Type B pancreatic cell (in vitro differentiated cells): ENCODE results near the gene EML5. TPM values are rescaled to one million over a fixed set of nuclear protein-coding genes. Genes with fewer than 3 reads are reported as not detected.

Source experiments
- DNase-seq: peaks from one replicate; pipeline ENCODE4 v3.0.0; 2021; ENCODE audit warnings: mixed read lengths; ENCODE audit not compliant: unreplicated experiment; ENCODE audit errors: extremely low spot score
- H3K27ac Mint-ChIP-seq: 2 replicates; pipeline ENCODE4 v1.8.0; 2021; ENCODE audit warnings: mild to moderate bottlenecking, mixed read lengths
- H3K27me3 Mint-ChIP-seq: 2 replicates; pipeline ENCODE4 v1.8.0; 2021; ENCODE audit warnings: mixed read lengths
- H3K36me3 Mint-ChIP-seq: 2 replicates; pipeline ENCODE4 v1.8.0; 2021; ENCODE audit warnings: mixed read lengths
- H3K4me1 Mint-ChIP-seq: one replicate; pipeline ENCODE4 v1.8.0; 2021; ENCODE audit warnings: mixed read lengths; ENCODE audit not compliant: unreplicated experiment
- H3K4me3 Mint-ChIP-seq: 2 replicates; pipeline ENCODE4 v1.8.0; 2021; ENCODE audit warnings: mild to moderate bottlenecking, mixed read lengths
- H3K9me3 Mint-ChIP-seq: 2 replicates; pipeline ENCODE4 v1.8.0; 2021; ENCODE audit warnings: mixed read lengths
- CTCF ChIP-seq: fragments of 200-600 bp; sonication (generic); conservative IDR thresholded peaks from 2 replicates; pipeline ENCODE4 v1.5.0; 2021; ENCODE audit warnings: antibody characterized with exemption, mild to moderate bottlenecking
- long read RNA-seq: library from polyadenylated mRNA; unstranded; transcript quantifications from one replicate; pipeline ENCODE4 v2.0.0, GENCODE V29; 2020
- total RNA-seq: library from RNA; stranded (reverse); gene quantifications from 2 replicates; pipeline ENCODE4 v1.2.1, GENCODE V29; 2021; ENCODE audit warnings: low replicate concordance

Gene EML5
- 2.6 and 3.0 TPM in 2 replicates for total RNA-seq
- long read RNA-seq = 0 reads

- peak; percentile 72 for TF ChIP-seq CTCF
- DNase-seq = peak; percentile 88
- H3K9me3 Mint-ChIP-seq = no peaks in the 10 kb centered on the region
- H3K36me3 Mint-ChIP-seq = no peaks in the 10 kb centered on the region
- peaks cover 55% of the 10 kb centered on the region for H3K27me3 Mint-ChIP-seq
- H3K27ac Mint-ChIP-seq = peak within 1 kb of the TSS; percentile 55
- peak within 1 kb of the TSS; percentile 85 for H3K4me3 Mint-ChIP-seq
- peaks cover 5% of the 10 kb centered on the region for H3K4me1 Mint-ChIP-seq
Measured at GRCh38 chr14:88792473-88793258, at the start of gene EML5. TSS of gene EML5 (minus strand) at chr14:88792953. CDS start at chr14:88792503, 450 bp downstream.

GRCh38 chr14:88842414-88842813 lies 49.7 kb upstream of the EML5 start:
- TF ChIP-seq CTCF = no peak
- no peak for DNase-seq
- H3K27ac Mint-ChIP-seq = no peak overlapping the region
- H3K4me3 Mint-ChIP-seq = no peak overlapping the region
- H3K4me1 Mint-ChIP-seq = no peaks in the 10 kb centered on the region
- H3K36me3 Mint-ChIP-seq = peaks cover 20% of the 10 kb centered on the region
- H3K27me3 Mint-ChIP-seq = no peaks in the 10 kb centered on the region
- H3K9me3 Mint-ChIP-seq = no peaks in the 10 kb centered on the region

- H3K9me3 Mint-ChIP-seq = no peaks in the 10 kb centered on the region
- no peak for TF ChIP-seq CTCF
- H3K27me3 Mint-ChIP-seq = no peaks in the 10 kb centered on the region
- H3K4me3 Mint-ChIP-seq = no peak overlapping the region
- peaks cover 19% of the 10 kb centered on the region for H3K36me3 Mint-ChIP-seq
- no peak for DNase-seq
- no peak overlapping the region for H3K27ac Mint-ChIP-seq
- no peaks in the 10 kb centered on the region for H3K4me1 Mint-ChIP-seq
Measured at GRCh38 chr14:88841741-88842140, 49.0 kb upstream of the EML5 start.

- Mint-ChIP-seq H3K36me3 (peaks cover 14% of the 10 kb centered on the region), H3K27me3 (no peaks in the 10 kb centered on the region), H3K4me3 (no peak overlapping the region), H3K9me3 (no peaks in the 10 kb centered on the region), H3K27ac (no peak overlapping the region), H3K4me1 (no peaks in the 10 kb centered on the region)
- TF ChIP-seq CTCF = no peak
- DNase-seq = no peak
Measured at GRCh38 chr14:88840926-88841325, 48.2 kb upstream of the EML5 start.

- no peaks in the 10 kb centered on the region for H3K27me3 Mint-ChIP-seq
Measured at GRCh38 chr14:88838015-88838414, 45.3 kb upstream of the EML5 start.

More at GRCh38 chr14:88838015-88838414, 45.3 kb upstream of the EML5 start:
- H3K4me3 Mint-ChIP-seq = no peak overlapping the region
- DNase-seq = no peak
- no peaks in the 10 kb centered on the region for H3K9me3 Mint-ChIP-seq
- peaks cover 3% of the 10 kb centered on the region for H3K36me3 Mint-ChIP-seq
- no peak overlapping the region for H3K27ac Mint-ChIP-seq
- TF ChIP-seq CTCF = no peak
- peaks cover 20% of the 10 kb centered on the region for H3K4me1 Mint-ChIP-seq
